Left ventricle myocardium inferior (tissue), 1 donor: Measurements from ENCODE around the gene ARMH3. TPM values are rescaled to one million over a fixed set of nuclear protein-coding genes. Genes with fewer than 3 reads are reported as not detected.
A peak's percentile ranks its signal among the peaks of the same experiment; 100 is the strongest.

ENCODE experiments used
- DNase-seq: peaks from one replicate; pipeline ENCODE4 v3.0.0-alpha.2; 2020
- H3K27ac ChIP-seq: fragments of 200-600 bp; replicated peaks from 2 replicates; pipeline ENCODE4 v1.8.0; 2021
- H3K27me3 ChIP-seq: fragments of 200-600 bp; 2 replicates; pipeline ENCODE4 v1.8.0; 2021; ENCODE audit warnings: low read depth
- H3K36me3 ChIP-seq: fragments of 200-600 bp; 2 replicates; pipeline ENCODE4 v1.8.0; 2021
- H3K4me1 ChIP-seq: fragments of 200-600 bp; 2 replicates; pipeline ENCODE4 v1.8.0; 2021
- H3K4me3 ChIP-seq: fragments of 200-600 bp; 2 replicates; pipeline ENCODE4 v1.8.0; 2021; ENCODE audit warnings: mild to moderate bottlenecking, moderate library complexity
- H3K9me3 ChIP-seq: fragments of 200-600 bp; replicated peaks from 2 replicates; pipeline ENCODE4 v1.8.0; 2021
- CTCF ChIP-seq: fragments of 200-600 bp; IDR thresholded peaks from 2 replicates; pipeline ENCODE4 v1.8.0; 2021; ENCODE audit warnings: antibody characterized with exemption, mild to moderate bottlenecking, borderline replicate concordance
- intact Hi-C: fragments of 100-400 bp; cut with micrococcal nuclease; formaldehyde crosslinking; loops from one replicate; pipeline ENCODE4 v1.11.0; 2022
- total RNA-seq: library from RNA; stranded (reverse); fragmentation: NEBNext Ultra II Directional; extraction: Animal tissue kit (Norgen Biotek cat#: 25700); gene quantifications from one replicate; pipeline ENCODE4 v1.2.1, GENCODE V29; 2021
- donor health status: DM: no; HTN: yes; CAD: no; lungs with severe emphysema.

The ARMH3 gene
- total RNA-seq, 1 donor from 2014 or later = 58.9 TPM

GRCh38 chr10:101967119-101967518 is 88.9 kb downstream of the ARMH3 start:
- Histone ChIP-seq H3K4me1 (peaks cover 64% of the 10 kb centered on the region), H3K27ac (peak overlapping the region; percentile 90), H3K27me3 (no peaks in the 10 kb centered on the region), H3K9me3 (no peaks in the 10 kb centered on the region), H3K4me3 (peak overlapping the region; percentile 35), H3K36me3 (peaks cover 13% of the 10 kb centered on the region)
- DNase-seq = no peak
- no peak for TF ChIP-seq CTCF
- intact Hi-C loops = loop anchor here (5.0 kb wide), 1 partner anchor 80 kb away; no protein-coding TSS in a partner anchor

DNA sequence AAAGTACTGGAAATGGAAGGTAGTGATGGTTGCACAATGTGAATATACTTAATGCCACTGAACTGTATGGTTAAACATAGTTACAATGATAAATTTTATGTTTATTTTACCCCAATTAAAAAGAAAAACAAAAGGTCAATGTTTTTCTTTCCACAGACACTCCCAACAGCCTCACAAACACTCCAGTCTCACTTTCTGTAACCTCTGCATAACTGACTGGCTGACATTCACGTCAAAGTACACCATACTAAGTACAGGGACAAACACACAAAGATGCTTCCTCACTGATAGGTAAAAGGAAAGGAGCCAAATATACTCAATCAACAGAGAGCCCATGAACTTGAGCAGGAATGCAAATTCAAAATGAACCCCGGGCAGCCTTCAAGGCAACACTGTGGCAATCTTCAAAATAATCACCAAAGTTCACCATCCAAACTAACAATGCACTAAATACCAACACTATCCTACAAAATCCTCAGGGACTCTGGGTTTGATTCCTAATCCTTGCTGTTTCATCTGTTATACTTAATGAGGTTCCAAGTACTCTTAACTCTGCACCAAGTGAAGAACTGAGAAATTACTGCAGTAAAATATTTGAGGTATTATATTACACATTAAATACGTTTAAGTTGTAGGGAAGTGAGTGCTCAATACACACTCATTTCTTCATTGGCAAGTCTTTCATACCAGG is 90.8 kb downstream of the ARMH3 start:
- intact Hi-C loops = loop anchor here (5.0 kb wide), 1 partner anchor 78 kb away; no protein-coding TSS in a partner anchor
- no peak for DNase-seq
- H3K27me3 ChIP-seq = no peaks in the 10 kb centered on the region
- H3K9me3 ChIP-seq = no peaks in the 10 kb centered on the region
- peaks cover 70% of the 10 kb centered on the region for H3K4me1 ChIP-seq
- H3K27ac ChIP-seq = peak overlapping the region; percentile 90
- peaks cover 5% of the 10 kb centered on the region for H3K36me3 ChIP-seq
- H3K4me3 ChIP-seq = no peak overlapping the region
- TF ChIP-seq CTCF = no peak

- H3K27ac ChIP-seq = peak overlapping the region; percentile 90
Observed at GRCh38 chr10:101961591-101962498, 94.1 kb downstream of the ARMH3 start.

DNA sequence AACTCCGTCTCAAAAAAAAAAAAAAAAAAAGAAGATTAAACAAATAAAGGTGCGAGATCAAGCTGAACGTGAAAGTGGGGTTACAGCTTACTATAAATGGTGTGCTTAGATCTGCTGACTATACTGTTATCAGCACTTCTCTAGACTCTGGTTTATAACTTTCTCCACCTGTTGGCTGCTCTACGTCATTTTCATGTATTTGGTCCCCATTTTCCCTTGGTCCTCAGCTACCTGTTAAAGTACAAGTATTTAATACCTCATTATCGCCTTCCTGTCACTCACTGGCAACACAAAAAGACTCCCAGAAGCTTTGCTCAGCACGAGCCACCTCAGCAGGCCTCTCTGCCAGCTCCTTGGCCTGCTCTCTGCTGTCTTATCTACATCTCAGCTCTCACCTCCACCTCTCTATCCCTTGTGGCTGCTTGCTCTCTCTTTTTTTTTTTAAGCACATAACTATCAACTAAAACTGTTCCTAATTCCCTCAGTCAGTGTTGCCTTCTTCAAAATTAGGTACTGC is 95.0 kb downstream of the ARMH3 start:
- Histone ChIP-seq H3K27me3 (no peaks in the 10 kb centered on the region), H3K9me3 (no peaks in the 10 kb centered on the region), H3K36me3 (peaks cover 5% of the 10 kb centered on the region), H3K27ac (peak overlapping the region; percentile 90), H3K4me1 (peaks cover 60% of the 10 kb centered on the region), H3K4me3 (no peak overlapping the region)
- DNase-seq = no peak
- intact Hi-C loops = no loop called here
- no peak for TF ChIP-seq CTCF

More at GRCh38 chr10:101961591-101962498, 94.1 kb downstream of the ARMH3 start:
- intact Hi-C loops = no loop called here
- no peak for TF ChIP-seq CTCF
- H3K4me3 ChIP-seq = no peak overlapping the region
- DNase-seq = peak; percentile 33
- no peaks in the 10 kb centered on the region for H3K27me3 ChIP-seq
- H3K9me3 ChIP-seq = no peaks in the 10 kb centered on the region
- no peaks in the 10 kb centered on the region for H3K36me3 ChIP-seq
- H3K4me1 ChIP-seq = peaks cover 69% of the 10 kb centered on the region

DNA sequence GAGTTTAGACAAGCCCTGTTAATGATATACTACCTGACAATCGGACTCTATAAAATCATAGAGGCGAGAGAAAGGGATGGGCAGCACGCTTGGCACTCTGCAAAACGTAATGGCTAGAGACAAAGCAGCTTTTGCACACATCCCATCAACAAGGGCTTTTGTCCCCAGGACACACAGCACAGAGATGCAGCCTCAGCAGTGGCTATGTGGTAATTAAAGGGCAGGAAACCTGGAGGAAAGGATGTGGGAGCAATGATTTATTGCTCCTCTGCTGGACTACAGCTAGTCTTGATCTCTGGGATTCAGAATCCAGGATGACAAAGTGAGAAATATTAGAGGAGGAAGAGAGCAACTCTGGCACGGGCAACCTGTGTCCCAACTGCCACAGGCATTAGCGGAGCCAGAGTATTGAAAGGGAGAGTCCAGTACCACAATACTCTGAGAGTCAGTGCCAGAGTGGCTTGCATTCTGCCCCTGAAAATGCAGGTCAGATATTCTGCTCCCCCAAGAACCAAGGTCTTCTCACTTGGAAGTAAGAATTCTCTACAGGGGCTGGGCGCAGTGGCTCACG is 96.5 kb downstream of the ARMH3 start:
- Histone ChIP-seq H3K27ac (peak overlapping the region; percentile 90), H3K36me3 (peaks cover 20% of the 10 kb centered on the region), H3K9me3 (no peaks in the 10 kb centered on the region), H3K4me1 (peaks cover 45% of the 10 kb centered on the region), H3K27me3 (no peaks in the 10 kb centered on the region), H3K4me3 (no peak overlapping the region)
- no peak for TF ChIP-seq CTCF
- intact Hi-C loops = no loop called here
- no peak for DNase-seq
